ENCODE results near the gene TMEM181. TPM values are rescaled to one million over a fixed set of nuclear protein-coding genes. Genes with fewer than 3 reads are reported as not detected.

TMEM181 gene
- total RNA-seq, 2 donors from 2014 or later, result 21.2 to 21.8 TPM

GRCh38 chr6:158627168-158627939 lies 67.5 kb downstream of the TMEM181 start:
- H3K36me3 ChIP-seq (ENCODE audit: control insufficient read depth, insufficient read depth, low read length), result peaks cover 72% of the 10 kb centered on the region
- H3K27me3 ChIP-seq (ENCODE audit: control insufficient read depth, insufficient read depth, low read length, poor library complexity, severe bottlenecking), result no peaks in the 10 kb centered on the region
- peaks cover 69% of the 10 kb centered on the region for H3K36me3 Mint-ChIP-seq (ENCODE audit: low read depth)
- no peaks in the 10 kb centered on the region for H3K4me1 ChIP-seq (ENCODE audit: control insufficient read depth, insufficient read depth, low read length)
- TF ChIP-seq CTCF (conservative IDR thresholded peaks at IDR 0.05), result no peak
- no peak overlapping the region for H3K9ac ChIP-seq (ENCODE audit: extremely low read depth, low read length, poor library complexity, severe bottlenecking)
- H3K9me3 Mint-ChIP-seq, result no peaks in the 10 kb centered on the region
- H3K4me3 ChIP-seq (ENCODE audit: low read length), result no peak overlapping the region
- no peak overlapping the region for H3K4me3 Mint-ChIP-seq
- no peaks in the 10 kb centered on the region for H3K9me3 ChIP-seq (ENCODE audit: control insufficient read depth, low read length)
- WGBS, 2 experiments (ENCODE audit: insufficient coverage in 1 of 2, insufficient read length in 1 of 2), result 93 to 96% methylated on average over 15 to 20 of the region's 20 CpGs
- DNase-seq, result peak; percentile 22
- peak overlapping the region; percentile 78 for H3K27ac Mint-ChIP-seq
- no peaks in the 10 kb centered on the region for H3K27me3 Mint-ChIP-seq (ENCODE audit: insufficient read depth)
- H3K4me1 Mint-ChIP-seq, result peaks cover 8% of the 10 kb centered on the region
- H3K27ac ChIP-seq (ENCODE audit: low read depth, low read length), result no peak overlapping the region

DNA sequence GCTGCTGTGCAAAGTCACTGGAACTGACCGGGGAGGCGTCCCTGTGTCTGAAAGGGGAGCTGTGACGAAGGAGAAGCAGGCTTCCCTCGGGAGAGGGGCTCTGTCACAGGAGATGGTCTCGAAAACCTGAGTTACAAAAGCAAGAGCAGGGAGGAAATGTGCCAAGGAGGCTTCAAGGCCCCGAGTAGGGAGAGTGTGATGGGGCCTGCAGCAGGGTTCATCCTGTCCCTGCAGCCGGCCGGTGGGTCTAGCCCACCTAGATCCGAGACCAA lies 68.0 kb downstream of the TMEM181 start:
- Histone ChIP-seq H3K4me3 (ENCODE audit: low read length) (no peak overlapping the region), H3K36me3 (ENCODE audit: control insufficient read depth, insufficient read depth, low read length) (peaks cover 70% of the 10 kb centered on the region), H3K9ac (ENCODE audit: extremely low read depth, low read length, poor library complexity, severe bottlenecking) (no peak overlapping the region), H3K9me3 (ENCODE audit: control insufficient read depth, low read length) (no peaks in the 10 kb centered on the region), H3K4me1 (ENCODE audit: control insufficient read depth, insufficient read depth, low read length) (no peaks in the 10 kb centered on the region), H3K27me3 (ENCODE audit: control insufficient read depth, insufficient read depth, low read length, poor library complexity, severe bottlenecking) (no peaks in the 10 kb centered on the region), H3K27ac (ENCODE audit: low read depth, low read length) (no peak overlapping the region)
- no peak for DNase-seq
- Mint-ChIP-seq H3K4me1 (peaks cover 8% of the 10 kb centered on the region), H3K27ac (peak overlapping the region; percentile 78), H3K9me3 (no peaks in the 10 kb centered on the region), H3K27me3 (ENCODE audit: insufficient read depth) (no peaks in the 10 kb centered on the region), H3K36me3 (ENCODE audit: low read depth) (peaks cover 67% of the 10 kb centered on the region), H3K4me3 (no peak overlapping the region)
- TF ChIP-seq CTCF (conservative IDR thresholded peaks at IDR 0.05), result no peak
- 94 to 99% methylated on average over 7 to 9 of the region's 9 CpGs for WGBS, 2 experiments (ENCODE audit: insufficient coverage in 1 of 2, insufficient read length in 1 of 2)

DNA sequence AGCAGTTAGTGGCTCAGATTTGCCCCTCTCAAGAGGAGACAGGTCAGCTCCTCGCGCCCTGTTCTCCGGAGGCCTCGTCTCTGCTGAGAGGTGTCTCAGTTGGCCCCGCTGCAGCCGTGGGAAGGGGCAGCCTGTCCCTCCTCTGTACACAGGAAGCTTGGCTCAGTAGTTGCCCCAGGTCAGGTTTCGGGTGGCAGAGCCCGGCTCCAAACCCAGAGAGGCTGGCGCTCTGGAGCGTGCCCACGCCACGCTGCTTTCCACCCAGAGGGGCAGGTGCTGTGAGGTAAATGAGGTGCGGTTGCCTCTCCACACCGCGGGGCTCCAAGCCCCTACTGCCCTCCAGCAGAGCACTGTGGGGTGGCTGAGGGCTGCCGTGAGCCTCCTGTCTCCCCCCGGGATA lies 68.7 kb downstream of the TMEM181 start:
- H3K4me3 Mint-ChIP-seq, result no peak overlapping the region
- Histone ChIP-seq H3K27ac (ENCODE audit: low read depth, low read length) (no peak overlapping the region), H3K27me3 (ENCODE audit: control insufficient read depth, insufficient read depth, low read length, poor library complexity, severe bottlenecking) (no peaks in the 10 kb centered on the region), H3K36me3 (ENCODE audit: control insufficient read depth, insufficient read depth, low read length) (peaks cover 73% of the 10 kb centered on the region), H3K9ac (ENCODE audit: extremely low read depth, low read length, poor library complexity, severe bottlenecking) (no peak overlapping the region), H3K4me1 (ENCODE audit: control insufficient read depth, insufficient read depth, low read length) (no peaks in the 10 kb centered on the region), H3K9me3 (ENCODE audit: control insufficient read depth, low read length) (no peaks in the 10 kb centered on the region), H3K4me3 (ENCODE audit: low read length) (no peak overlapping the region)
- H3K4me1 Mint-ChIP-seq, result peaks cover 8% of the 10 kb centered on the region
- peak; percentile 41 for DNase-seq
- H3K27me3 Mint-ChIP-seq (ENCODE audit: insufficient read depth), result no peaks in the 10 kb centered on the region
- TF ChIP-seq CTCF (conservative IDR thresholded peaks at IDR 0.05), result no peak
- H3K36me3 Mint-ChIP-seq (ENCODE audit: low read depth), result peaks cover 70% of the 10 kb centered on the region
- 89 to 94% methylated on average over 11 to 17 of the region's 17 CpGs for WGBS, 2 experiments (ENCODE audit: insufficient coverage in 1 of 2, insufficient read length in 1 of 2)
- no peak overlapping the region for H3K27ac Mint-ChIP-seq
- no peaks in the 10 kb centered on the region for H3K9me3 Mint-ChIP-seq

All from endodermal cell (in vitro differentiated cells).